HG03139 (cell line): ENCODE measurements around the gene NANP.
A peak's percentile ranks its signal among the peaks of the same experiment; 100 is the strongest.
"Not testable (repeated sequence)": the region's sequence is repeated elsewhere in the genome, so short reads cannot be mapped to it uniquely, and the experiment has no call there.

Experiments used
- ATAC-seq: cut with Tn5 transposase; IDR thresholded peaks from one replicate; pipeline ENCODE4 v1.9.1; 2021; ENCODE audit not compliant: unreplicated experiment

NANP gene, protein sequence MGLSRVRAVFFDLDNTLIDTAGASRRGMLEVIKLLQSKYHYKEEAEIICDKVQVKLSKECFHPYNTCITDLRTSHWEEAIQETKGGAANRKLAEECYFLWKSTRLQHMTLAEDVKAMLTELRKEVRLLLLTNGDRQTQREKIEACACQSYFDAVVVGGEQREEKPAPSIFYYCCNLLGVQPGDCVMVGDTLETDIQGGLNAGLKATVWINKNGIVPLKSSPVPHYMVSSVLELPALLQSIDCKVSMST

DNA sequence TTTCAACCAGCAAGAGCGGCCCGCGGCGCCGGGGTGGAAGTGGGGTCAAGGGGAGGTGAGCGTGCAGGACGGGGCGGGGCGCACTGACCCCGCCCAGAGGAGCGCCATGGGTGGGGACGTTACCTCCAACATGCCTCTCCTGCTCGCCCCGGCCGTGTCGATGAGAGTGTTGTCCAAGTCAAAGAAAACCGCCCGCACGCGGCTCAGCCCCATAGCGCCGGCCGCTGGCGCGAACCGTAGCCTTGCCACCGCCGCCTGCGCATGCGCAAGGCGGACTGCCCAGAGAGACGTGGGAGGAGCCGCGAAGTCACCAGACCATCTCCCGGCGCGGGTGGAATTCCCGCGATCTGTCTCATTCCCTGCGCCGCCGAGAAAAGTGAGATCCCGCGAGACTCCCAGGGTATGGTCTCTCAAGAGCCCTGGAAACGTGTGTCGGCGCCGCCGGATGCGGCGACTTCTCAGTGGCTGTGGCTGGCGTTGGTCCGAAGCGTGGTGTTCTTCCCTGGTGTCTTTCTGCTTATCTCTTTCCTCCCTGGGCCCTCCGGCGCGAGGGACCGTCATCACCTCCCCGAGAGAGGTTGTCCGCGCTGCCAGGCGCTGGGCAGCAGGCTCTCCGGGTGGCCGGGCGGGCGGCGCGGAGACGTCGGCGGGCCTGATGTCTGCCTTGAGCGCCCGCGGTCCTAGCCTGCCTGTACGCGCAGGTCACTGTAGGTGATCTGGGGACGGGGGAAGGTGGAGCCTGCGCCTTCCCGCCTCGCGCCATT lies at the start of gene NANP:
Gene NANP (minus strand): TSS at position 279 of the 764 bp plus-strand sequence. CDS start 66 bp downstream, at position 213.
- ATAC-seq, result peak; percentile 80

DNA sequence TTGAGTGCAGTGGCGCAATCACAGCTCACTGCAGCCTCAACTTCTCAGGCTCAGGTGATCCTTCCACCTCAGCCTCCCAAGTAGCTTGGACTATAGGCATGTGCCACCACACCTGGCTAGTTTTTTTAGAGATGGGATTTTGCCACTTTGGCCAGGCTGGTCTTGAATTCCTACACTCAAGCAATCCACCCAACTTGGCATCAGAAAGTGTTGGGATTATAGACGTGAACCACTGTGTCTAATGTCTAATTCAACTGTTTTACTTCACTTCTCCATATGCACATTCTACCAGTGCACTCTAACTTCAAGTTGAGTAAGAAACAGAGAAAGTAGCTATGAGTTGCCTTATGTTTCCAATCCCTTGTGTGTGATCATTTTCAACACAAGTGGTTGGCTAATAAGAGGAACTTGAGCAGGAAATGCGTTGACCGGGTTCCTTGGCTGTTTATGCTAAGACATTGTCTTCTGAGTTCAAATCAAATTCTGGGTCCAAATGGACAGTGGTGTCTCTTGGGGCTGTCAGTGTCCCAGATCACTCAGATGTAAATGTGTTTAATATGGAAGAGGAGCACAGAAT lies 48.9 kb upstream of the NANP start:
- no peak for ATAC-seq

DNA sequence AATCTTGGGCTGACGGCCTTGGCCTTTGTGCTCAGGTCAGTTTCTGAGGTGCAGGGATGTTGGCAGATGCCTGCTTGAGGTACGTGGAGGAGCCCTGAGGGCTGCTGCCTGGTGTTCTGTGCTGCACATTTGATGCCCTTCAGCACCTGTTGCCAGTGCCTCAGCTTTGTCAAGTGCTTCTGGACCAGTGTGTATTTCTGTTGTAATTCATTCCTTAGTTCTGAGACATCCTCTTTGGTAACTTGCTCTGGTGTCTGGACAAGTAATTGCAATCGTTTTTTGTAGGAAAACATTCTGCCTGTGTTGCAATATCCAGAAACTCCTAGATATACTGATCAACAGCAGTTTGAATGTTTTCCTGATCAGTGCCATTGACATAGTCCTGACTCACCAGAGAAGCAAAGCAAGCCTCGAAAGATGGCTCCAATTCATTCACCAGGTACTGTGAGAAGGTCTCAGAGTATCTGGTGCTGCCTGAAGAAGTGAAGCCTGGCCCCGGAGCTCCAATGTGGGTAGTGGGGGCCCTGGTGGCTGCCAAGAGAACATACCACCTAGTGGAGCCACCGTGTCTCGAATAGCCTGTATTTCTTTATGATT lies 46.1 kb upstream of the NANP start:
- ATAC-seq, result no peak

DNA sequence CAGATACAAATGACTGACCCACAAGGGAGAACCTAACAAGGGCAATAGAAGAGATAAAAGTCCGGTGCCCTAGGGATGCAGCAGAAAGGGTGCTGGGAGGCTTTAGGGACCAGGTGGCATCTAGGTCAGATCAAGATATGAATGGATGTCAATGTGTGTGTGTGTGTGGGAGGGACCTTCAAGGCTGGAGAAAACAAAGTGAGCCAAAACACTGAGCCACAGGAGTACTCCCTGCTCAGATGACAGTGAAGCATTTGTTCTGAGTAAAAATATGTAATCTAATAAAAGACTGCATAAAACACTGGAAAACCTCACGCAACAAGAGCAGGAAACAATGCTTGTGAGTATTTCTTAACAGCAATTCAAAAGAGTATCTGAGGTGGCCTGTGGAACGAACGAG lies 44.6 kb upstream of the NANP start:
- ATAC-seq, result no peak

DNA sequence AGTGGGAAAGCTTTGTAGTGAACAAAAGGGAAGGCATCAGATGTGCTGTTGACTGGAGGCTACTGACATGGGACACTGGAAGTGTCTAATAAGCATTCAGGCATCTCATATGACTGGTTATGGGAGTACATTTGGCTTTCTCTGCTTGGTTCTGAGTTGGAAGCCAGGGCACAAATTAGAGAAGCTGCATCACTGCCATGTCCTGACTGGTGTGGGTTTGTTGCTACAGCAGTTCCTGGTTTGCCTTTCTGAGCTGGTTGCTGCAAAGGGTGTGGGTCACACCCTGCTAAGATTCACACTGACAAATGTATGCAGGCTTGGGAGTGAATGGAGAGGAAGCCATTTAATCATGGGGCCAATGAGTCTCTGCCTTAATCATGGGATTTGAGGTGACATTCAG lies 36.2 kb upstream of the NANP start:
- no peak for ATAC-seq

DNA sequence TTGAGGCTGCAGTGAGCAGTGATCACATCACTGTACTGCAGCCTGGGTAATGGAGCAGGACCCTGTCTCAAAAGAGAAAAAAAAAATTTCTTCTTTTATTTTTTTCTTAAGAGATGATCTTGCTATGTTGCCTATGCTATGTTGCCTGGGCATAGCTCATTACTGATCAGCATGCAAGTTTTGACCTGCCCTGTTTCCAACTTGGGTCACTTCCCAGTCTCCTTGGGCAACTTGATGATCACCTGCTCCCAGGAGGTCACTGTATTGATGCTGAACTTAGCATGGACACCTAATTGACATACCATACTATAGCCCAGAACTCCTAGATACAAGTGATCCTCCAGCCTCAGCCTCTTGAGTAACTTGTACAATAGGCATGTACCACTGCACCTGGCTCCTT lies 30.7 kb upstream of the NANP start:
- ATAC-seq, result no peak

DNA sequence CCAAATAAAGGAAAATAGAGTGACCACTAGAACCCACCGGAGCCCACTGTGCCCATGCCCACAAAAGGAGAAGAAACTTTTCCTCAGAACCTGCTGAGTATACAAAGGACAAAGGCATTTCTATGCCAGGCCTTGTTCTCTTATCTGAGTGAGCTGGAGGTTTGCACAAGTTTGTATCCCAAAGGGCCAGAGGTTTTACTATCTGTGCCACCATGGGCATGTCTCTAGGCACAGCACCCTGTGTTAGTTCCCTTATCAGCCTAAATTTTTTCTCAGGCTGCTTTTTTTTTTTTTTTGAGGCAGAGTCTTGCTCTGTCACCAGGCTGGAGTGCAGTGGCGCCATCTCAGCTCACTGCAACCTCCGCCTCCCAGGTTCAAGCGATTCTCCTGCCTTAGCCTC lies 29.1 kb upstream of the NANP start:
- ATAC-seq, result not testable (repeated sequence)

DNA sequence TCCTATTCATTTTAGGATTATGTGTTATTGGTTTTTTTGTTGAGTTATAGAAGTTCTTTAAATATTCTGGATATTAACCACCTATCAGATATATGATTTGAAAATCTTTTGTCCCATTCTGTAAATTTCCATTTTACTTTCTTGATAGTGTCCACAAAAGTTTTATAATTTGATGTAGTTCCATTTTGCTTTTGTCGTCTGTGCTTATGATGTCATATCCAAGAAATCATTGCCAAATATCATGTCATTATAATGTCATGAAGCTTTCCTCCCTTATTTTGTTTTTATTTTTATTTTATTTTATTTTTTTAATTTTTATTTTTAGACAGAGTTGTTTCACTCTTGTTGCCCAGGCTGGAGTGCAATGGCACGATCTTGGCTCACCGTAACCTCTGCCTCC lies 21.0 kb upstream of the NANP start:
- no peak for ATAC-seq

DNA sequence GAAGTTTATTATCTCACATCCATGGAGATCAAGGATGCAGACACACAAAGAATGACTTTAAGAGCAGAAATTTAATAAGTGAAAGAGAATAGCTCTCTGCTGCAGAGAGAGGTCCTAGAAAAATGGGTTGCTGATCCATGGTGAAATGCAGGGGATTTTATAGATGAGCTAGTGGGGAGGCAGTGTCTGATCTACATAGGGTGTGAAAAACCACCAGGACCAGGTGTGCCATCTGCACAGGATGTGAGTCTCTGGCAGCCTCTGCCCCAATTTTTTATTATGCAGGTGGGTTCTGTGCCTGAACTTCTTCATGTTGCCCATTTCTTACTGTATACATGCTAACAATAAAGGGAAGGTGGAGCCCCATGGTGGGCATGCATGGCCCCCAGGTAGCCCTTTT lies 19.9 kb upstream of the NANP start:
- no peak for ATAC-seq

DNA sequence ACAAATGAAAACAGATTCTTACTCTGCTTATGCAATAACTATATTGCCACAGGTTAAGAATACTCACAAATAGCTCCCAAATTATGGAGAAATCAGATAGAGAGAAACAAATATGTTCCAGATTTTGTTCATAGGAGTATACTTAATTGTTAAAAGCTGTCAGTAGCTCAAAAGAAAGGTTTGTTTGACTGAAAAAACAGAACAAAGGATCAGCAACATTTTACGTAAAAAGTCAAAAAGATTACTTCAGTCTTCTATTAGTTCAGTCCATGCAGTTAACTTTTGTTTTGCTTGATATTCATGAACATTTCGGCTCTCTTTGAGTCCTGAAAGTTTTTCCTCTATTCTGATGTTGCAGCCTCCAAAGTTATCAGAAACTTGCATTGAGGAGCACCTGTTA lies 13.4 kb upstream of the NANP start:
- no peak for ATAC-seq

DNA sequence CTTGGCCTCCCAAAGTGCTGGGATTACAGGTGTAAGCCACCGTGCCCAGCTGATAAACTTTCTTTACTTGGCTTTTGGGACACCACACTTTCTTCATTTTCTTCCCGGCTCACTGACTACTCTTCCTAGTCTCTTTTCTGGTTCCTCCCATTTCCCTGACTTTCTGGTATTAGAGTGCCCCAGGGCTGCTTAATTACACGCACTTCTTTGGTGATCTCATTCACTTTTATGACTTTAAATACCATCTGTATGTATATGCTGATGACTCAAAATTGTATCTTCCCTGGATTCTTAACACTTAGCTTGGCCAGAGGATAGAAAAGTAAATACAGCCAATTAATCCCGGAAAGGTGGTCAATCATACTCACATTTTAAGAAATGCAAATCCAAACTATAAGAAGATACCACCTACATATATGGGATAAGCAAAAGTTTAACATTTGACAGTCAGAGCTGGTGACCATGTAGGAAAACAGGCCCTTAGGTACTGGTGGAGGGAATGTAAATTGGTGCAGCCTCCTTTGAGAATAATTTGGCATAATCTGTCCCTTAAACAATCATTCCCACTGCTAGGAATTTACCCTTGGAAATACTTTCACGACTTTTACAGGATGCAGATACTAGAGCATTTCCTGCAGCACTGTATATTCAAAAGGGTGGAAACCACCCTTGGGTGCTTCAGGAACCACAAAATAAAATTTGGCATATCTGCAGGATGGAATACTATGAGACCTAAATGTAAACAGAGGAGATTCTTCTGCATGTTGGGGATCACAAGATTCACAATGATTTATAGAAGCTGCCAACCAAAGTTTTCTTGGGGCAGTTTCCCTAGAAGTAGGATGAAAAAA lies 9.4 kb upstream of the NANP start:
- ATAC-seq, result no peak

DNA sequence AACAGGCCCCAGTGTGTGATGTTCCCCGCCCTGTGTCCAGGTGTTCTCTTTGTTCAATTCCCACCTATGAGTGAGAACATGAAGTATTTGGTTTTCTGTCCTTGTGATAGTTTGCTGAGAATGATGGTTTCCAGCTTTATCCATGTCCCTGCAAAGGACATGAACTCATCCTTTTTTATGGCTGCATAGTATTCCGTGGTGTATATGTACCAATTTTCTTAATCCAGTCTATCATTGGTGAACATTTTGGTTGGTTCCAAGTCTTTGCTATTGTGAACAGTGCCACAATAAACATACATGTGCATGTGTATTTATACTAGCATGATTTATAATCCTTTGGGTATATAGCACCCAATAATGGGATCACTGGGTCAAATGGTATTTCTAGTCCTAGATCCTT lies 6.8 kb upstream of the NANP start:
- not testable (repeated sequence) for ATAC-seq

DNA sequence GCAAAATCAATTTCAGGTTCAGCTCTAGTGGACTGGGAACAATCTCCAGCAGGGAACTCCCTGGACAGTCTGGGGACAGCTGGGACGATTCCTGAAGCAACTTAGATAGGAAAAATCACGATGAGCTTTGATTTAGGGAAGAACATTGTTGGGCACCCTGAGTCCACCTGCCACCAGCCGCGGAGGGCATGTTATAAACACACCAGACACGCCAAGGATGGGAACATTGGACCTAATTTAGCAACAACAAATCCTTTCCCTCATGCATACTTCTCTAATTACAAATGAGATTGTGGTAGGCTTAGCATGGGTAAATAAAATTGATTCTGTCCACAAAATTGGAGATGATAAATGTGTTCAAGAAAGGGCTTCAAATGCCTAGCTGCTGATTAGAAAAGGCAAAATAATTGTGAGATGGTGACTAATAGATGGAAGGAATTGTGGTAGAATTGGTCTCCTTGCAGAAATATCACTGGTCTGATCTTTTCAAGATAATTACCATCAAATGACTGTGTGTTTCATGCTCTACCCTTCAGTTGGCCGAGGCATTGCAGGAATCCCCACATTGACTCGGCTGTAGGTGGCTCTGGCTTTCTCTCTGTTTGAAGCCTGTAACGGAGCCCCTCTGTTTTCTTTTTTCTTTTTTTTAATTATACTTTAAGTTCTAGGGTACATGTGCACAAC lies 6.1 kb upstream of the NANP start:
- no peak for ATAC-seq

DNA sequence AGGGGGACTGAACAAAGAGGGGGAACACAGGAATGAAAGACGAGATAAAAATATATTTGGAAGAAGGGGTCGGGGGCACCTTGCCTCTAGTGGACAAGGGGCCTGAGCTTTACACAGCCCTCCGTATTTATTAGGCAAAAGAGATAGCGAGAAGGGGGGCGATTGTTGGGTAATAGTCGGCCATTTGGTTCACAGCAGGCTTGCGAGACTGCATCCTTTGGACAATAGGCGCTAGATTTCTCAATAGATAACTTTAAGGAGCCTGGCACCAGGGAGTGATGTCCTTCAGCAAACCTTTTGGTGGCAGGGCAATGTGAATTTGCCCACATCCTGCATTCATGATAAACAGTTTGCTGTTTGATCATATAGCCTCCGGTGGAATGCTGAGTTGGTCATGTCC lies 3.0 kb upstream of the NANP start:
- ATAC-seq, result no peak

DNA sequence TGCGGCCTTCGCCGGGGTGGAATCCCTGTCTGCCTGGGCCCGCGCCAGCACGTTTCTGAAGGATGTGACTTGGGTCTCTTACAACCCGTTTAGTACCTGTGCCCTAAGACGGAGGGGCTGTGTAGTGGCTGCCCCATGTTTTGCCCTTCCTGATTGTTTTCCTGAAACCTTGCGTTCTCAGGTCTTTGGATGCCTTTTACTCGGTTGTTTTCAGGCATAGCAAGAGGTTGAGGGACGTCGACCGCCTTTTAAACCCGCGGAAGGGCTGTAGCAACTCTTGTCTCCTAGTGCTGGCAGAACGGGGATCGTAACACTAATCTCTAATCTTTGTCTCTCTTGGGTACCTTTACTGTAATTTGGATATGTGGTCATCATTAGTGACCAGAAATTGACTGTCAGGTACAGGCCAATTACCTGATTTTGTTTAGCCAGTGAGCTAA lies 706 bp upstream of the NANP start:
- no peak for ATAC-seq

DNA sequence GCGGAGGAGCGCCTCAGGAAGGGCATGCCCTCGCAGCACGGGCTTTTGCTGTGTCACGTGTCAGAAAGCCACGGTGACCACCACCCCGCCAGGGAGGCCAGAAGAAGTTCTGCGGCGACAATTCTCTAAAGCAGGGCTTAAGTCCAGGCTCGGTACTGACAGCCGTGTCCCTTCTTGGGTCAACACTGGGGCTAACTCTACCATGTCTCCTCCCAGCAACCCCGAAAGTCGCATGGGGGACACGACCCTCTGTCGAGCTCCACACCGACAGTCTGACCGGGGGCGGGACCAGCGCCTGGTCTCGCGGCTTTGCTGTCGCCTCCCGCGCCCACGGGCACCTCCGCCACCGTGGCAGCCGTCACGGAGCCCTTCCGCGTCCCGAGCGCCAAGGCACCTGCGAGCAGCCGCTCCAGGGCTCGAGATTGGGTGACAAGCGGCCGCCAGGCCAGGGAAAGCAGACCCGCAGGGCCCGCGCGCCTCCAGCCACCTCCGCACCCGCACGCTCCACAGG lies 534 bp downstream of the NANP start:
- ATAC-seq, result peak; percentile 7

DNA sequence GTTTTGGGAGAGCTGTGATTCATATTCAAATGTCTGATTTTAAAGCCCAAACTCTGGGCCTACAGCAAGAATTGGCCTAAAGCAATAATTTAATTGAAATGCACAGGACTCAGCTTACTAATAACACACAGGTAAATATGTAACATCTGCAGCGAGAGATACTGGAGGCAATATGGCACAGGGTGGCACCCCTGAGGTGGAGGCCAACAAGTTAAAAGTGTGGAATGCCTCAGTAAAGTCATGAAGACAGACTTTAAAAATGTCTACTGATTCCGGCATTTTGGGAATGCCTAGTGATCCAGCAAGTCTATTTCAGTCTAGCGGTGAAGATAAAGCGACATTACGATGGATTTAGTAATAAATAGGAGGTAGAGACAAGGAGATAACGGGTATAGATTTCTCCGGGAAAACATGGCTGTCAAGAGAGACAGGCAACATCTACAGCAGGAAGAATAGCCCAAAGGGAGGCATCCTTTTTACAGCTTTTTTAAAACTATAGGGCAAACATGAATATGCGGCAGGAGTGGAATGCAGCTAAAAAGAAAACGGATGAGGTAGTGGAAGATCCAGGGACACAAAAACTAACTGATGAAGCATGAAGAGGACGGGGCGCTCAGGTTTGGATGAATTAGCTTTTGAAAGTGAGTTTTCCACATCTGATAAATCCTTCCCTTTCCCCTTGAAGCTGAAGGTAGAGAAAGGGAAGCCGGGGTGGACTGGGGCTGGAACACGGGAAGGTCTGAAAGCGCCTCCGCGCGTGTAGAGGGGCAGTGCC lies 1.2 kb downstream of the NANP start:
- no peak for ATAC-seq

DNA sequence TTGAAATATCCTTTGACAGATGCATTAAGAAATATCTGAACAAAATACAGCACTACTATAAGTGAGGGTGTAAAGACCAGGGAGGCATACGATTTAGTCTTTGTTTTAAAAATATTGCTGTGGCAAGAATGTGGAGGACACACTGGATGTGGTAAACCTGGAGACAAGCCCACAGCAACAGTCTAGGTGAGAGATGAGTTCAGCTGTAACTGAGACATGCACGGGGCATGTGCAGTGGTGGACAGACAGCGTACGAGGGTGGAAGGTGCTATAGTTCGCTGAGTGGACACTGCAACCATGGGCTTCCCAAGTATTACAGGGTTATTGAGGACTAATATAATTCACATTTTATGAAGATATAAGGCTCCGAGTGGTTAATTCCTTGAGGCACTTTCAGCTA lies 1.8 kb downstream of the NANP start:
- ATAC-seq, result no peak

DNA sequence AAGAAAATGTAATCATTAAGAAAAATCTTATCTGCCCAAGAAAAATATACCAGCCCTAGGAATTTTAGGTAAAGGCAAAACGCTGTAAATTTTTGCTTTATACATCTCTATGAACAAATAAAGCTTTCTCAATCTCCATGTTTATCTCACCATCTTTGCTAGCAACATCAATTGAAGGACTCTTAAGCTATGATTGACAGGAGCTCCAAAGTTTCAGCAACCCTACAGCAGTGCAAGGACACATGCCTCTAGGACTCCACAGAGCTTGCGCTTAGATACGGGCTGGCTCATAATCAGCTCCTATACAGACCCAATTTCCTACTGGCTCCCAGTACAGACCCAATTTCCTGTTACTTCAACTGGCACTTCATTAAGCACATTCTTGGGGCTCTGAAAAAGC lies 4.3 kb downstream of the NANP start:
- no peak for ATAC-seq
